ENCODE measurements around the gene HOXC4.
"Not testable (repeated sequence)": the region's sequence is repeated elsewhere in the genome, so short reads cannot be mapped to it uniquely, and the experiment has no call there.

The HOXC4 gene

GRCh38 chr12:54092943-54093342 lies 39.3 kb downstream of the HOXC4 start:
- not testable (repeated sequence) for DNase-seq (ENCODE audit: low read depth in 2 of 2)

GRCh38 chr12:54095928-54096327 lies 42.3 kb downstream of the HOXC4 start:
- DNase-seq (ENCODE audit: low read depth in 2 of 2): not testable (repeated sequence)

GRCh38 chr12:54098644-54099043 lies 45.0 kb downstream of the HOXC4 start:
- DNase-seq (ENCODE audit: low read depth in 2 of 2): not testable (repeated sequence)

GRCh38 chr12:54100588-54100987 lies 47.0 kb downstream of the HOXC4 start:
- not testable (repeated sequence) for DNase-seq (ENCODE audit: low read depth in 2 of 2)

- not testable (repeated sequence) for DNase-seq (ENCODE audit: low read depth in 2 of 2)
Measured at GRCh38 chr12:54102223-54102622, 48.6 kb downstream of the HOXC4 start.

GRCh38 chr12:54103827-54104226 lies 50.2 kb downstream of the HOXC4 start:
- DNase-seq (ENCODE audit: low read depth in 2 of 2): not testable (repeated sequence)

All from stimulated activated CD4-positive, alpha-beta T cell treated with anti-CD3 and anti-CD28 coated beads, Interleukin-1b, Interleukin-23, amount 100 ng/mL, for 4 hours (primary cell).